ENCODE results near the gene SDF4. TPM values are rescaled to one million over a fixed set of nuclear protein-coding genes. Genes with fewer than 3 reads are reported as not detected.
"Not testable (repeated sequence)": the region's sequence is repeated elsewhere in the genome, so short reads cannot be mapped to it uniquely, and the experiment has no call there.

SDF4 gene
- total and polyA plus RNA-seq, 7 experiments from 2014 or later, result 74.8 to 124 (median 107) TPM

GRCh38 chr1:1196431-1197187, 35.2 kb downstream of the SDF4 start:
- no peak for DNase-seq
- H3K4me1 ChIP-seq (ENCODE audit: control insufficient read depth in 2 of 2, insufficient read depth in 2 of 2, low read length in 2 of 2), result no peaks in the 10 kb centered on the region
- Mint-ChIP-seq H3K4me1 (peaks cover 0 to 11% (median 0%) of the 10 kb centered on the region in 7 donors), H3K4me3 (peak overlapping the region in 1 of 10 donors; percentile 14), H3K27me3 (no peaks in the 10 kb centered on the region), H3K27ac (no peak overlapping the region), H3K9me3 (peaks cover 5 to 21% (median 10%) of the 10 kb centered on the region in 11 donors), H3K36me3 (peaks cover 0 to 19% (median 5%) of the 10 kb centered on the region in 5 donors)
- no peak for ATAC-seq
- no peak overlapping the region for H3K27ac ChIP-seq (ENCODE audit: low read depth, low read length)
- no peaks in the 10 kb centered on the region for H3K36me3 ChIP-seq (ENCODE audit: control insufficient read depth in 2 of 3, insufficient read depth in 3 of 3, low read length in 3 of 3)
- ChIA-PET CTCF (no interaction called here), POLR2A (interaction anchor here (0.8 kb wide), 1 partner anchor 12 kb away, joined by 3 read pairs; no protein-coding TSS in a partner anchor)
- intact Hi-C loops (cut with micrococcal nuclease), result no loop called here
- H3K9me3 ChIP-seq (ENCODE audit: control insufficient read depth in 2 of 3, low read length in 3 of 3), result no peaks in the 10 kb centered on the region
- no peaks in the 10 kb centered on the region for H3K27me3 ChIP-seq (ENCODE audit: control insufficient read depth in 2 of 2, insufficient read depth in 2 of 2, low read length in 2 of 2)
- H3K4me3 ChIP-seq (ENCODE audit: low read length), result no peak overlapping the region

DNA sequence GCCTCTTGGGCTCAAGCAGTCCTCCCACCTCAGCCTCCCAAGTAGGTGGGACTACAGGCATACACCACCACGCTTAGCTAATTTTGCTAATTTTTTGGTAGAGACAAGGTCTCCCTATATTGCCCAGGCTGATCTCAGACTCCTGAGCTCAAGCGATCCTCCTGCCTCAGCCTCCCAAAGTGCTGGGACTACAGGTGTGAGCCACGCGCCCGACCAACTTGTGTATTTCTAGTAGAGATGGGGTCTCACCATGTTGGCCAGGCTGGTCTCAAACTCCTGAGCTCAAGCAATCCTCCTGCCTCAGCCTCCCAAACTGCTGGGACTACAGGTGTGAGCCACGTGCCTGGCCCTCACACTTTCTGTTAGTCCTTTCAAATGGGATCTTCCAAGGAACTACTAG, 36.1 kb downstream of the SDF4 start:
- H3K4me1 Mint-ChIP-seq, result peaks cover 0 to 11% (median 0%) of the 10 kb centered on the region in 7 donors
- H3K27ac Mint-ChIP-seq, result not testable (repeated sequence)

GRCh38 chr1:1194723-1195122, 37.1 kb downstream of the SDF4 start:
- Histone ChIP-seq H3K4me1 (ENCODE audit: control insufficient read depth in 2 of 2, insufficient read depth in 2 of 2, low read length in 2 of 2) (no peaks in the 10 kb centered on the region), H3K27me3 (ENCODE audit: control insufficient read depth in 2 of 2, insufficient read depth in 2 of 2, low read length in 2 of 2) (no peaks in the 10 kb centered on the region), H3K9me3 (ENCODE audit: control insufficient read depth in 2 of 3, low read length in 3 of 3) (no peaks in the 10 kb centered on the region), H3K4me3 (ENCODE audit: low read length) (no peak overlapping the region), H3K36me3 (ENCODE audit: control insufficient read depth in 2 of 3, insufficient read depth in 3 of 3, low read length in 3 of 3) (no peaks in the 10 kb centered on the region), H3K27ac (ENCODE audit: low read depth, low read length) (no peak overlapping the region)
- peaks cover 5 to 21% (median 15%) of the 10 kb centered on the region in 11 donors for H3K9me3 Mint-ChIP-seq
- peaks cover 0 to 5% (median 0%) of the 10 kb centered on the region in 5 donors for H3K27me3 Mint-ChIP-seq
- intact Hi-C loops (cut with micrococcal nuclease), result no loop called here
- H3K36me3 Mint-ChIP-seq, result peaks cover 0 to 19% (median 5%) of the 10 kb centered on the region in 5 donors
- CTCF ChIA-PET, result no interaction called here
- POLR2A ChIA-PET, result no interaction called here
- H3K4me3 Mint-ChIP-seq, result no peak overlapping the region
- no peak overlapping the region for H3K27ac Mint-ChIP-seq
- ATAC-seq (no peak), DNase-seq (no peak)
- peaks cover 0 to 1% (median 0%) of the 10 kb centered on the region in 7 donors for H3K4me1 Mint-ChIP-seq

More for the DNA sequence above, 36.1 kb downstream of the SDF4 start:
- CTCF ChIA-PET; H3K4me3 ChIP-seq (ENCODE audit: low read length); H3K4me1 ChIP-seq (ENCODE audit: control insufficient read depth in 2 of 2, insufficient read depth in 2 of 2, low read length in 2 of 2); H3K27ac ChIP-seq (ENCODE audit: low read depth, low read length); H3K9me3 ChIP-seq (ENCODE audit: control insufficient read depth in 2 of 3, low read length in 3 of 3); ATAC-seq; H3K27me3 ChIP-seq (ENCODE audit: control insufficient read depth in 2 of 2, insufficient read depth in 2 of 2, low read length in 2 of 2); H3K36me3 ChIP-seq (ENCODE audit: control insufficient read depth in 2 of 3, insufficient read depth in 3 of 3, low read length in 3 of 3); H3K27me3 Mint-ChIP-seq; DNase-seq; H3K4me3 Mint-ChIP-seq; intact Hi-C loops (cut with micrococcal nuclease): not testable (repeated sequence)
- peaks cover 5 to 21% (median 13%) of the 10 kb centered on the region in 11 donors for H3K9me3 Mint-ChIP-seq
- POLR2A ChIA-PET, result interaction anchor here (0.8 kb wide), 2 partner anchors 12 to 20 kb away, joined by 3 to 4 read pairs; no protein-coding TSS in a partner anchor
- H3K36me3 Mint-ChIP-seq, result peaks cover 0 to 19% (median 5%) of the 10 kb centered on the region in 5 donors

DNA sequence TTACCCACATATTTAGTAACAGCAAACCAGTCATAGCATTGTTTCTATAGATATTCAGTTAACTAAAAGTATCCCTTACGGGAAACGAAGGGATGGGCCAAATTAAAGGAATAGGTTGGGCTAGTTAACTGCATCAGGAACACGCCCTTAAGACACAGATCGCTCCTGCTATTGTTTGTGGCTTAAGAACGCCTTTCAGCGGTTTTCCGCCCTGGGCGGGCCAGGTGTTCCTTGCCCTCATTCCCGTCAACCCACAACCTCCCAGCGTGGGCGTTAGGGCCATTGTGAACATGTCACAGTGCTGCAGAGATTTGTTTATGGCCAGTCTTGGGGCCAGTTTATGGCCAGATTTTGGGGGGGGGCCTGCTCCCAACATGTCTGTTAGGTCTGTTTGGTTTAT, 40.1 kb downstream of the SDF4 start:
- DNase-seq, result no peak
- Mint-ChIP-seq H3K27me3 (peaks cover 0 to 18% (median 0%) of the 10 kb centered on the region in 5 donors), H3K36me3 (peaks cover 0 to 19% (median 5%) of the 10 kb centered on the region in 5 donors), H3K9me3 (peaks cover 5 to 25% (median 15%) of the 10 kb centered on the region in 11 donors), H3K4me3 (no peak overlapping the region), H3K4me1 (peaks cover 0 to 2% (median 0%) of the 10 kb centered on the region in 7 donors), H3K27ac (no peak overlapping the region)
- Histone ChIP-seq H3K27ac (ENCODE audit: low read depth, low read length) (no peak overlapping the region), H3K36me3 (ENCODE audit: control insufficient read depth in 2 of 3, insufficient read depth in 3 of 3, low read length in 3 of 3) (no peaks in the 10 kb centered on the region), H3K4me3 (ENCODE audit: low read length) (no peak overlapping the region), H3K4me1 (ENCODE audit: control insufficient read depth in 2 of 2, insufficient read depth in 2 of 2, low read length in 2 of 2) (no peaks in the 10 kb centered on the region), H3K27me3 (ENCODE audit: control insufficient read depth in 2 of 2, insufficient read depth in 2 of 2, low read length in 2 of 2) (no peaks in the 10 kb centered on the region), H3K9me3 (ENCODE audit: control insufficient read depth in 2 of 3, low read length in 3 of 3) (no peaks in the 10 kb centered on the region)
- ChIA-PET POLR2A (no interaction called here), CTCF (no interaction called here)
- ATAC-seq, result no peak
- intact Hi-C loops (cut with micrococcal nuclease), result no loop called here

DNA sequence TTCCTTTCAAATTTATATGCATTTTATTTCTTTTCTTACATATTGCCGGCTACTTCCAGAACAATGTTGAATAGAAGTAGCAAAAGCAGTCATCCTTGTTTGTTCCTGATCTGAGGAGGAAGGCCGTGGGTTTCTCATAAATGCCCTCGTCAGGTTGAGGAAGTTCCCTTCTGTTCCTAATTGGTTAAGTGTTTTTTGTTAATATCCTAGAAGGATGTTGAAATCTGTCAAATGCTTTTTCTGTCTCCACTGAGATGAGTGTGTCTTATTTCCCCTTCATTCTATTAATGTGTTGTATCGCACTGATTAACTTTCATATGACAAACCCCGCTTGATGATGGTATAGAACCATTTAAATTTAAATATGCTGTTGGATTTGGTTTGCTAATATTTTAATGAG, 42.7 kb downstream of the SDF4 start:
- ATAC-seq, result no peak
- Histone ChIP-seq H3K4me3 (ENCODE audit: low read length) (no peak overlapping the region), H3K27ac (ENCODE audit: low read depth, low read length) (no peak overlapping the region), H3K9me3 (ENCODE audit: control insufficient read depth in 2 of 3, low read length in 3 of 3) (no peaks in the 10 kb centered on the region), H3K4me1 (ENCODE audit: control insufficient read depth in 2 of 2, insufficient read depth in 2 of 2, low read length in 2 of 2) (no peaks in the 10 kb centered on the region), H3K36me3 (ENCODE audit: control insufficient read depth in 2 of 3, insufficient read depth in 3 of 3, low read length in 3 of 3) (no peaks in the 10 kb centered on the region), H3K27me3 (ENCODE audit: control insufficient read depth in 2 of 2, insufficient read depth in 2 of 2, low read length in 2 of 2) (no peaks in the 10 kb centered on the region)
- ChIA-PET POLR2A (no interaction called here), CTCF (no interaction called here)
- intact Hi-C loops (cut with micrococcal nuclease), result no loop called here
- Mint-ChIP-seq H3K36me3 (peaks cover 0 to 6% (median 4%) of the 10 kb centered on the region in 5 donors), H3K4me1 (peaks cover 0 to 2% (median 0%) of the 10 kb centered on the region in 7 donors), H3K27me3 (peaks cover 0 to 20% (median 0%) of the 10 kb centered on the region in 5 donors), H3K4me3 (no peak overlapping the region), H3K9me3 (peaks cover 4 to 12% (median 6%) of the 10 kb centered on the region in 11 donors), H3K27ac (no peak overlapping the region)
- no peak for DNase-seq

DNA sequence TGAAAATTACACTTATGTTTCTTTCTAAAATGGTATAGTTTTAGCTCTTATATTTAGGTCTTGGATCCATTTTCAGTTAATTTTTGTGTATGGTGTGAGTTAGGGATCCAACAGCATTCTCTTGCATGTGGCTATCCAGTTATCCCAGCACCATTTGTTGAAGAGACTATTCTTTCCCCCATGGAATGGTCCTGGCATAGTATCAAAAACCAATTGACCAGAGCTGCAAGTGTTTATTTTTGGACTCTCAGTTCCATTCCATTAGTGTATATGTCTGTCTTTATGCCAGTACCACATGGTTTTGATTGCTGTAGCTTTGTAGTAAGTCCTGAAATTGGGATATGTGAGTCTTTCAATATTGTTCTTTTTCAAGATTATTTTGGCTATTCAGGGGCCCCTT, 43.9 kb downstream of the SDF4 start:
- intact Hi-C loops (cut with micrococcal nuclease), result no loop called here
- Histone ChIP-seq H3K36me3 (ENCODE audit: control insufficient read depth in 2 of 3, insufficient read depth in 3 of 3, low read length in 3 of 3) (no peaks in the 10 kb centered on the region), H3K27ac (ENCODE audit: low read depth, low read length) (no peak overlapping the region), H3K4me3 (ENCODE audit: low read length) (no peak overlapping the region), H3K27me3 (ENCODE audit: control insufficient read depth in 2 of 2, insufficient read depth in 2 of 2, low read length in 2 of 2) (no peaks in the 10 kb centered on the region), H3K4me1 (ENCODE audit: control insufficient read depth in 2 of 2, insufficient read depth in 2 of 2, low read length in 2 of 2) (no peaks in the 10 kb centered on the region), H3K9me3 (ENCODE audit: control insufficient read depth in 2 of 3, low read length in 3 of 3) (no peaks in the 10 kb centered on the region)
- ATAC-seq (no peak), DNase-seq (no peak)
- no peak overlapping the region for H3K27ac Mint-ChIP-seq
- no peak overlapping the region for H3K4me3 Mint-ChIP-seq
- peaks cover 0 to 6% (median 0%) of the 10 kb centered on the region in 7 donors for H3K4me1 Mint-ChIP-seq
- ChIA-PET POLR2A (interaction anchor here (0.6 kb wide), 1 partner anchor 35 kb away, joined by 6 read pairs; no protein-coding TSS in a partner anchor), CTCF (interaction anchor here (0.7 kb wide), 1 partner anchor 978 kb away, joined by 6 read pairs; no protein-coding TSS in a partner anchor)
- H3K9me3 Mint-ChIP-seq, result peaks cover 4 to 11% (median 6%) of the 10 kb centered on the region in 11 donors
- H3K36me3 Mint-ChIP-seq, result peaks cover 0 to 5% (median 4%) of the 10 kb centered on the region in 5 donors
- H3K27me3 Mint-ChIP-seq, result peaks cover 0 to 22% (median 0%) of the 10 kb centered on the region in 5 donors
